Astrocyte (in vitro differentiated cells and primary cell): ENCODE results near the gene TCTA.

ENCODE experiments used
- EZH2 ChIP-seq: IDR thresholded peaks from 2 replicates; pipeline ENCODE4 v1.6.1; 2012; ENCODE audit warnings: mild to moderate bottlenecking, low read length, inconsistent platforms; ENCODE audit not compliant: insufficient read depth
- TF ChIP-seq, protein P1 (sequence below): IDR thresholded peaks from 2 replicates; pipeline ENCODE4 v1.5.1; 2011; ENCODE audit warnings: low read depth, mild to moderate bottlenecking, inconsistent platforms, low read length, moderate library complexity; ENCODE audit not compliant: insufficient read depth

DNA sequence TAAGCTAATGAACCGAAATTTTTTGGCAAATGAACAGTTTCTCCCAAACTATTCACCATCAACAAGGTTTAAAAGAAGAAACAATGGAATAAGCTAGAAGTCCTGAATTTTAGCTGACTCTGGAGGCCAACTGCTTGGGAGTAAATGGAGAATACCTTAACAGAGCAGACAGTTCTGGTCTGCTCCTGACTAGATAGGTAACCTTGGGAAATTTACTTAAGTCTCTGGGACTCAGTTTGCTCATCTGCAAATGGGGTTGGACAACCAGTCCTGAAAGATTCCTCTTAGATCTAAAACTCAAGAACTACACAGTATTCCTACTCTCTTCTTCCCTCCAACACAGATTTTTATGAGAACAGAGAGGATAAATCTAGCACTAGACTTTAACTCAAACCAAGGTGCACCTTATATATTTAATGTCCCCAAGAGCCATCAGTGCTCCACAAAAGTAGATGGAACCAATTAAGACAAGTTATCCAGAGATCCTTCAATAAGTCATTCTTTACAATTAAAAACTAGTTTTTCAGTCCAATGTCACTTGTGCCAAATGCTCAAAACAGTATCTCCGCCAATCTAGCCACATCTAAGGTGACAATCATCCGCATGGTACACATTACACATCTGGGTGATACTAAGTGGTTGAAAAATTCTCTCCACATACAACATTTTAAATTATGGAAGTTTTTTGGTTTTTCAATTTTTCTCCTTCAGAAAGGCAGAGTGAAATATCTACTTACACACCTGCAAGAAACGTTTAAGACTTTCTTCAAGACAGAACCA is 2.0 kb upstream of the TCTA start:
- TF ChIP-seq, protein P1, sequence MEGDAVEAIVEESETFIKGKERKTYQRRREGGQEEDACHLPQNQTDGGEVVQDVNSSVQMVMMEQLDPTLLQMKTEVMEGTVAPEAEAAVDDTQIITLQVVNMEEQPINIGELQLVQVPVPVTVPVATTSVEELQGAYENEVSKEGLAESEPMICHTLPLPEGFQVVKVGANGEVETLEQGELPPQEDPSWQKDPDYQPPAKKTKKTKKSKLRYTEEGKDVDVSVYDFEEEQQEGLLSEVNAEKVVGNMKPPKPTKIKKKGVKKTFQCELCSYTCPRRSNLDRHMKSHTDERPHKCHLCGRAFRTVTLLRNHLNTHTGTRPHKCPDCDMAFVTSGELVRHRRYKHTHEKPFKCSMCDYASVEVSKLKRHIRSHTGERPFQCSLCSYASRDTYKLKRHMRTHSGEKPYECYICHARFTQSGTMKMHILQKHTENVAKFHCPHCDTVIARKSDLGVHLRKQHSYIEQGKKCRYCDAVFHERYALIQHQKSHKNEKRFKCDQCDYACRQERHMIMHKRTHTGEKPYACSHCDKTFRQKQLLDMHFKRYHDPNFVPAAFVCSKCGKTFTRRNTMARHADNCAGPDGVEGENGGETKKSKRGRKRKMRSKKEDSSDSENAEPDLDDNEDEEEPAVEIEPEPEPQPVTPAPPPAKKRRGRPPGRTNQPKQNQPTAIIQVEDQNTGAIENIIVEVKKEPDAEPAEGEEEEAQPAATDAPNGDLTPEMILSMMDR: no peak
- no peak for TF ChIP-seq EZH2
